Mucosa of gallbladder (tissue), 1 donor: ENCODE measurements around the gene CARD10. TPM values are rescaled to one million over a fixed set of nuclear protein-coding genes. Genes with fewer than 3 reads are reported as not detected.

ENCODE experiments used
- total RNA-seq: library from RNA; stranded (reverse); gene quantifications from one replicate; pipeline ENCODE4 v1.2.1, GENCODE V29; 2021
- donor health status: DM: no; HTN: no; CAD: no.

The CARD10 gene
- total RNA-seq, 1 donor from 2014 or later: 62.8 TPM

Other genes starting within 250 kb of the CARD10 start
- gene CYTH4, start 236.9 kb downstream of the CARD10 start, total RNA-seq: 24.1 TPM
- 31.2 TPM for gene ELFN2, start 91.9 kb downstream of the CARD10 start, total RNA-seq
- 24.2 TPM for gene MFNG, start 33.0 kb downstream of the CARD10 start, total RNA-seq
- 186 TPM for gene CDC42EP1, start 41.1 kb upstream of the CARD10 start, total RNA-seq
- 776 TPM for gene LGALS2, start 60.7 kb upstream of the CARD10 start, total RNA-seq
- gene GGA1, start 89.4 kb upstream of the CARD10 start, total RNA-seq: 81.5 TPM
- 13.6 TPM for gene SH3BP1, start 120.3 kb upstream of the CARD10 start, total RNA-seq
- gene PDXP, start 139.3 kb upstream of the CARD10 start, total RNA-seq: 12.1 TPM
- gene LGALS1, start 156.2 kb upstream of the CARD10 start, total RNA-seq: 587 TPM
- 27.1 TPM for gene NOL12, start 166.9 kb upstream of the CARD10 start, total RNA-seq
- 119 TPM for gene TRIOBP, start 177.6 kb upstream of the CARD10 start, total RNA-seq